CD8-positive, alpha-beta memory T cell (primary cell): ENCODE measurements around the gene KPNA1. TPM values are rescaled to one million over a fixed set of nuclear protein-coding genes. Genes with fewer than 3 reads are reported as not detected.

ENCODE experiments used
- CTCF ChIA-PET: fragments of 350-600 bp; sonication (Branson Sonifier 250); formaldehyde crosslinking; loops from one replicate; lab custom pipeline; 2021; ENCODE audit warnings: antibody characterized with exemption; lab: Charles Lee
- POLR2A ChIA-PET: fragments of 350-600 bp; sonication (Branson Sonifier 250); formaldehyde crosslinking; loops from one replicate; lab custom pipeline; 2021; ENCODE audit warnings: antibody characterized with exemption; lab: Charles Lee
- DNase-seq, 5 donors: peaks; one replicate each; pipeline versions ENCODE4 v3.0.0 to v3.0.0-alpha.2; 2020 to 2022; ENCODE audit warnings: mixed read lengths in 1 of 5
- H3K27ac ChIP-seq: one replicate; pipeline ENCODE4 v1.7.0; 2013; ENCODE audit warnings: low read depth, mild to moderate bottlenecking, low read length, moderate library complexity
- H3K27me3 ChIP-seq: 2 replicates; pipeline ENCODE4 v1.7.0; 2013; ENCODE audit warnings: low read length, mild to moderate bottlenecking; ENCODE audit not compliant: insufficient read depth, poor library complexity, severe bottlenecking
- H3K36me3 ChIP-seq: 2 replicates; pipeline ENCODE4 v1.7.0; 2013; ENCODE audit warnings: mild to moderate bottlenecking, low read length, moderate library complexity; ENCODE audit not compliant: insufficient read depth
- H3K4me1 ChIP-seq: 2 replicates; pipeline ENCODE4 v1.7.0; 2013; ENCODE audit warnings: mild to moderate bottlenecking, low read length, moderate library complexity; ENCODE audit not compliant: insufficient read depth
- H3K4me3 ChIP-seq: 2 replicates; pipeline ENCODE4 v1.7.0; 2013; ENCODE audit warnings: mild to moderate bottlenecking, low read length
- H3K9me3 ChIP-seq: 2 replicates; pipeline ENCODE4 v1.7.0; 2013; ENCODE audit warnings: mild to moderate bottlenecking, low read length
- H3K27ac Mint-ChIP-seq, 8 donors: one replicate each; pipeline ENCODE4 v1.8.0; 2020 to 2021; ENCODE audit warnings: mixed read lengths in 8 of 8, mild to moderate bottlenecking in 6 of 8, inconsistent platforms in 3 of 8, moderate library complexity in 3 of 8
- H3K27me3 Mint-ChIP-seq, 2 donors: one replicate each; pipeline ENCODE4 v1.8.0; 2020 to 2021; ENCODE audit warnings: mixed read lengths in 2 of 2, mild to moderate bottlenecking in 1 of 2, moderate library complexity in 1 of 2
- H3K36me3 Mint-ChIP-seq, 3 donors: one replicate each; pipeline ENCODE4 v1.8.0; 2020 to 2021; ENCODE audit warnings: mixed read lengths in 3 of 3, inconsistent platforms in 1 of 3, mild to moderate bottlenecking in 1 of 3
- H3K4me1 Mint-ChIP-seq, 3 donors: one replicate each; pipeline ENCODE4 v1.8.0; 2020 to 2021; ENCODE audit warnings: mixed read lengths in 3 of 3, inconsistent platforms in 1 of 3, mild to moderate bottlenecking in 1 of 3
- H3K4me3 Mint-ChIP-seq, 7 donors: one replicate each; pipeline ENCODE4 v1.8.0; 2020 to 2021; ENCODE audit warnings: mixed read lengths in 7 of 7, mild to moderate bottlenecking in 6 of 7, moderate library complexity in 4 of 7, inconsistent platforms in 2 of 7
- H3K9me3 Mint-ChIP-seq, 5 donors: one replicate each; pipeline ENCODE4 v1.8.0; 2020 to 2022; ENCODE audit warnings: mixed read lengths in 5 of 5, mild to moderate bottlenecking in 3 of 5, moderate library complexity in 2 of 5, inconsistent platforms in 1 of 5
- polyA plus RNA-seq: library from polyadenylated mRNA; unstranded; fragments of 300-500 nt; fragmentation: Illumina TruSeq; gene quantifications from one replicate; pipeline ENCODE4 v1.2.3, GENCODE V29; 2021
- total RNA-seq, 2 experiments: library from RNA; stranded (reverse); gene quantifications; one replicate each; pipeline ENCODE4 v1.2.3, GENCODE V29; 2021

Gene KPNA1
- 10 to 100 TPM; 58.6 to 60.4 TPM for total RNA-seq
- 49.1 TPM for polyA plus RNA-seq

DNA sequence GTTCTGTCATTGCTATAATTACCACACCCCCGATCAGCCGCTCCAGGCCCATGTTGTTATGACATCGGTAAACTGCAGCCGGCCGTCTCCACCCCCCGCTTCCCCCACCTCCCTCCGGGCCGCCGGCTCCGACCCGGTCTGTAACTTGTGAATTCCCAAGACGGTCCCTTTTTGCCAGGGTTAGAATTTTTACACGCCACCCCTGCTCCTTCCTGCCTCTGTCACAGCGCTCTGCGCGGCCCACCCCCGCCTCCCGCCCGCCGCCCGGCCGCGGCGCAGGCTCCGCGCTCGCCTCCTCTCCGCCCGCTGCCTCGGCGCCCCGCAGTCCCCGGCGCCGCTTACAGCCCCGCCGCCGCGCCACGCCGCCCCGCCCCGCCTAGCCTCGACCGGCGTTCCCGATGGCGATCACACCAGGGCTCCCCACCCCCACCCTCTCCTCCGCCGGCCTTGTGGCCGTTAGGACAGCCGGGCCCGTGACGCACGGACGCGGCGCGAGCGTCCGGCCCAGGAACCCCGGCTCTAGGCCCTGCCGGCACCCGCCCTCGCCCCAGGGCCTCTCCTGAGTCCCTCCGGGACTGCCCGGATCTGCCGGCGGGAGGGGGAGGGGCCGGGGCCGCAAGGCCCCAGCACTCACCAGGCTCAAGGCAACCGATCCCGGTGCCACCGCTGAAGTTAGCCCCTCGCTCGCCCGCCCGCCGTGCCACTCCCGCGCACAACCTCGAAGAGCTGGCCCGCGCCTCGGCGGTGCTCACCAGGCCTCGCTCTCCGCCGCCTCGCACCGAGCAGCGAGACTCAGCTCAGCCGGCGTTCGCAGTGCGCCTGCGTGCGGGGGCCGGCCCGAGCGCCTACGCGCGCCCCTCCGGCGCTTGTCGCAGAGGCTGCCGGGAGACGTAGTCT is at the start of gene KPNA1:
Gene KPNA1, minus strand, starts transcription at position 817 of the 897 bp plus-strand sequence. CDS start 18,374 bp downstream, outside the sequence.
- H3K27ac Mint-ChIP-seq = peak within 1 kb of the TSS; percentile 75 to 100 (median 94)
- CTCF ChIA-PET = interaction anchor here (0.7 to 1.6 kb wide), 6 partner anchors 69 to 165 kb away, joined by 3 to 6 read pairs (median 4); partner anchors contain the start of genes FAM162A and WDR5B
- H3K9me3 ChIP-seq = no peaks in the 10 kb centered on the region
- peaks cover 35% of the 10 kb centered on the region for H3K4me1 ChIP-seq
- H3K4me3 ChIP-seq = peak within 1 kb of the TSS; percentile 78
- H3K27me3 ChIP-seq = no peaks in the 10 kb centered on the region
- peak within 1 kb of the TSS; percentile 90 for H3K27ac ChIP-seq
- H3K36me3 ChIP-seq = no peaks in the 10 kb centered on the region
- peak; percentile 79 to 90 (median 90) for DNase-seq
- H3K4me3 Mint-ChIP-seq = peak within 1 kb of the TSS; percentile 71 to 93 (median 89)
- POLR2A ChIA-PET = interaction anchor here (0.7 to 2.7 kb wide), 8 partner anchors 11 to 1073 kb away, joined by 3 to 27 read pairs (median 4); partner anchors contain the start of genes DTX3L, FAM162A, MIX23 and PARP9
- H3K4me1 Mint-ChIP-seq = peaks cover 43 to 49% (median 47%) of the 10 kb centered on the region in 3 donors
- peaks cover 7 to 8% (median 7%) of the 10 kb centered on the region in 3 donors for H3K36me3 Mint-ChIP-seq
- H3K9me3 Mint-ChIP-seq = no peaks in the 10 kb centered on the region
- no peaks in the 10 kb centered on the region for H3K27me3 Mint-ChIP-seq

DNA sequence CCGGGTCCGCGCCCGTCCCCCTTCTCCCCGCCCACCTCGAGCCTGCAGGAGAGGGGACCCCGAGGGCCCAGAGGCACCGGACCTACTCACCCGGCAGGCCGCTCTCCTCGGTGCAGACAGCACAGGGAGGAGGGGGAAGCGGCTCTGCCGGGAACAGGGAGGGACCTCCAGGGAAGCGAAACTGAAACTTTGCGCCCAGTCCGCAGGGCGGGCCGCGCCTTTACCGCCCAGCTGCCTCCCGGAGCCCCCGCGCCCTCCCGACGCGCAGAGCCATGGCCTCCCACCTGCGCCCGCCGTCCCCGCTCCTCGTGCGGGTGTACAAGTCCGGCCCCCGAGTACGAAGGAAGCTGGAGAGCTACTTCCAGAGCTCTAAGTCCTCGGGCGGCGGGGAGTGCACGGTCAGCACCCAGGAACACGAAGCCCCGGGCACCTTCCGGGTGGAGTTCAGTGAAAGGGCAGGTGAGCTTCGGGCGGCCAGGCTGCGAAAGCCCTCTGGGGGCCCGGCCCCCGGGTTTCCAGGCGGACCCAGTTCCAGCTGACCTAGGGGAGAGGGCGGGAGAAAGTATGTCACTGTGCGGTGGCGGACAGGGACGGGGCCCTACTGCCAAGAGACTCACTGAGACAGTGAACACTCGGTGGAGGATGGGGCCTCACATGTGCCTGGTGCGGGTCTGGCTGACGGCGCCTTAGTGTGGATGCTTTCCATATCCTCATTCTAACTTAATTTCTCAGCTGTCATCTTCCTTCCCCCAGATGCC is 49.6 kb upstream of the KPNA1 start, which contains the start of the genes DTX3L and PARP9:
Gene DTX3L, plus strand, starts transcription at position 184 of the 758 bp plus-strand sequence. Its CDS starts 89 bp downstream, at position 273.
Gene PARP9, minus strand, starts transcription at position 146 of the 758 bp plus-strand sequence. CDS start 4,680 bp downstream, outside the sequence.
- no peaks in the 10 kb centered on the region for H3K27me3 ChIP-seq
- H3K4me1 ChIP-seq = peaks cover 65% of the 10 kb centered on the region
- no peaks in the 10 kb centered on the region for H3K27me3 Mint-ChIP-seq
- H3K27ac ChIP-seq = peak within 1 kb of the TSS; percentile 86
- DNase-seq = peak; percentile 73 to 86 (median 80)
- no peaks in the 10 kb centered on the region for H3K9me3 Mint-ChIP-seq
- peak within 1 kb of the TSS; percentile 91 to 96 (median 94) for H3K4me3 Mint-ChIP-seq
- CTCF ChIA-PET = interaction anchor here (0.8 to 10.7 kb wide), 9 partner anchors 10 to 229 kb away, joined by 3 to 137 read pairs (median 3); partner anchors contain the start of genes HSPBAP1 and PARP14
- POLR2A ChIA-PET = interaction anchor here (0.6 to 4.3 kb wide), 8 partner anchors 10 to 180 kb away, joined by 3 to 39 read pairs (median 6); partner anchors contain the start of genes FAM162A, KPNA1, MIX23 and PARP14
- H3K4me1 Mint-ChIP-seq = peaks cover 70 to 85% (median 83%) of the 10 kb centered on the region in 3 donors
- H3K36me3 Mint-ChIP-seq = peaks cover 4 to 53% (median 27%) of the 10 kb centered on the region in 3 donors
- no peaks in the 10 kb centered on the region for H3K9me3 ChIP-seq
- peak within 1 kb of the TSS; percentile 86 for H3K4me3 ChIP-seq
- peaks cover 8% of the 10 kb centered on the region for H3K36me3 ChIP-seq
- peak within 1 kb of the TSS; percentile 88 to 99 (median 95) for H3K27ac Mint-ChIP-seq

DNA sequence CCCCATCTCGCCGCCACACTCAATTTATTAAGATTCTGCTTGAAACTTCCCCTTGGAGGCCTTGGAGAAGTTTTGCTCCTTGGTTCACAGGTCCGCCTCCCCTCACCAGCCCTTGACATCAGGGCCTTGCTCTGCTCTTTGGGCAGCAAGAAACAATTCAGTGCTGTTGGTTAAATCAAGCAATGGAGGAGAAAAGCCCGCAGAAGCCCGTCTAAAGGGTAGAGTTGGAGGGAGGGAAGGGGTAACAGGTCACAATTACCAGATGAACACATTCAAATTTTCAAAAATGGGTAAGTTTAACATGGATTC is 48.9 kb upstream of the KPNA1 start:
- DNase-seq = no peak
- Histone ChIP-seq H3K36me3 (peaks cover 15% of the 10 kb centered on the region), H3K4me1 (peaks cover 58% of the 10 kb centered on the region), H3K9me3 (no peaks in the 10 kb centered on the region), H3K27me3 (no peaks in the 10 kb centered on the region), H3K4me3 (peak overlapping the region; percentile 86), H3K27ac (peak overlapping the region; percentile 86)
- CTCF ChIA-PET = interaction anchor here (0.8 to 10.7 kb wide), 5 partner anchors 10 to 230 kb away, joined by 3 to 137 read pairs (median 3); partner anchors contain the start of genes HSPBAP1 and PARP14
- H3K4me1 Mint-ChIP-seq = peaks cover 63 to 78% (median 77%) of the 10 kb centered on the region in 3 donors
- peak overlapping the region; percentile 88 to 99 (median 94) for H3K27ac Mint-ChIP-seq
- H3K27me3 Mint-ChIP-seq = no peaks in the 10 kb centered on the region
- H3K36me3 Mint-ChIP-seq = peaks cover 4 to 52% (median 24%) of the 10 kb centered on the region in 3 donors
- POLR2A ChIA-PET = interaction anchor here (0.6 to 4.3 kb wide), 6 partner anchors 10 to 180 kb away, joined by 4 to 39 read pairs (median 8); partner anchors contain the start of genes FAM162A, KPNA1, MIX23 and PARP14
- H3K4me3 Mint-ChIP-seq = peak overlapping the region; percentile 91 to 96 (median 94)
- H3K9me3 Mint-ChIP-seq = no peaks in the 10 kb centered on the region

DNA sequence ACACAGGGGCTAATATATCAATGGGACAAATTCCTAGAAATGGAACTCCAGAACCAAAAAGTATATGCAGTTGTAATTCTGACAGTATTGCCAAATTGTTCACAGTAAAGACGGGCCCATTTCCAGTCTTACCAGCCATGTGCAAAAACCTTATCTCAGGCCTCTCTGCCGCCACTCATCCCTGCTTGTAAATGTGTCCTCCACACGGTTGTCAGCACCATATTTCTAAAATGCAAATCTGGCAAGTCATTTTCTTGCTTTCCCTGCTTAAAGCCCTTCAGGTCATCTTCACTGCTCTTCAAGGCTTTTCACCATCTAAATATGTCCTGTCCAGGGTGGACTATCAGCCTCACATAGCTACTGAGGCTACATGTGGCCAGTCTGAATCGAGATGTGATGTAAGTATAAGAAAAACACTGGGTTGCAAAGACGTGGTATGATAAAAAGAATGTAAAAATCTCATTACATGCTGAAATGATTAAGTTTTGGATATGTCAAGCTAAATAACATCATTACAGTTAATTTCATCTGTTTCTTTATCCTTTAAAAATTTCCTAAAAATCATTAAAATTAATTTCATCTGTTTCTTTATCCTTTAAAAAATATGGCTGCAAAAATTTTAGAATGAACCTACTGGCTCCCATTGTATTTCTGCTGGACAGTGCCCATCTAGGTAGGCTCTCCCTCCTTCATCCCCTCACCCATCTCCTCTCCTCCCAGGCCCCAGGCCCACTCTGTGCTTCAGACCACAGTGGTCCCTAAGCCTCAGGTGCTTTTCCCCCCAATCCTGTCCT is 48.4 kb upstream of the KPNA1 start:
- Mint-ChIP-seq H3K4me3 (peak overlapping the region; percentile 91 to 96 (median 94)), H3K27me3 (no peaks in the 10 kb centered on the region), H3K9me3 (no peaks in the 10 kb centered on the region), H3K27ac (peak overlapping the region; percentile 88 to 99 (median 94)), H3K4me1 (peaks cover 59 to 73% (median 72%) of the 10 kb centered on the region in 3 donors), H3K36me3 (peaks cover 5 to 50% (median 20%) of the 10 kb centered on the region in 3 donors)
- Histone ChIP-seq H3K27ac (peak overlapping the region; percentile 86), H3K27me3 (no peaks in the 10 kb centered on the region), H3K36me3 (peaks cover 17% of the 10 kb centered on the region), H3K4me1 (peaks cover 54% of the 10 kb centered on the region), H3K9me3 (no peaks in the 10 kb centered on the region), H3K4me3 (peak overlapping the region; percentile 86)
- POLR2A ChIA-PET = interaction anchor here (3.1 to 4.3 kb wide), 2 partner anchors 15 to 117 kb away, joined by 21 to 39 read pairs; partner anchors contain the start of genes PARP14 and PARP15
- DNase-seq = no peak
- CTCF ChIA-PET = interaction anchor here (1.2 to 10.7 kb wide), 2 partner anchors 16 to 116 kb away, joined by 3 to 137 read pairs; partner anchors contain the start of gene PARP14

DNA sequence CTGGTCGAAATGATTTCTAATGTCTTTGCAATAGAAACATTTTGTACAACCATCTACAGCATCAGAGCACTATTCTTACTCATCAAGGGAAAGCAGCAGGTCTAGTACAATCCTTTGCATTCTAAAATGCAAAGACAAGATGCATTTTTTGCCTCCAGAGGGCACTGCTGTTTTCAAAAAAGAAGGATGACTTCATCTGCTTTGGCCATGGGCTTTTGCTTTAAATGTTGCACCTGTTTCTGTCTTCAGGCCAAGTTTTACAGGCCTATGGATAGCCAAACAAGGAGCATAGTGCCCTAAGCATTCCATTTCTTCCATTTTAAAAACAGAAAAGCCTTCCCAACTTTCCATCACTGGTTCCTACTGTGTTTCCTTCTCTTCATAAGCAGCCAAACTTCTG is 45.9 kb upstream of the KPNA1 start:
- Histone ChIP-seq H3K27ac (no peak overlapping the region), H3K4me3 (no peak overlapping the region), H3K27me3 (no peaks in the 10 kb centered on the region), H3K9me3 (no peaks in the 10 kb centered on the region), H3K36me3 (peaks cover 34% of the 10 kb centered on the region), H3K4me1 (peaks cover 38% of the 10 kb centered on the region)
- no peaks in the 10 kb centered on the region for H3K9me3 Mint-ChIP-seq
- peaks cover 45 to 51% (median 50%) of the 10 kb centered on the region in 3 donors for H3K4me1 Mint-ChIP-seq
- CTCF ChIA-PET = interaction anchor here (0.8 to 10.7 kb wide), 2 partner anchors 50 to 118 kb away, joined by 4 to 137 read pairs; partner anchors contain the start of gene PARP14
- H3K4me3 Mint-ChIP-seq = peak overlapping the region in 4 of 7 donors; percentile 38 to 85 (median 51)
- POLR2A ChIA-PET = no interaction called here
- H3K36me3 Mint-ChIP-seq = peaks cover 8 to 54% (median 18%) of the 10 kb centered on the region in 3 donors
- DNase-seq = peak; percentile 10 to 60 (median 48)
- peak overlapping the region; percentile 22 to 88 (median 70) for H3K27ac Mint-ChIP-seq
- no peaks in the 10 kb centered on the region for H3K27me3 Mint-ChIP-seq

DNA sequence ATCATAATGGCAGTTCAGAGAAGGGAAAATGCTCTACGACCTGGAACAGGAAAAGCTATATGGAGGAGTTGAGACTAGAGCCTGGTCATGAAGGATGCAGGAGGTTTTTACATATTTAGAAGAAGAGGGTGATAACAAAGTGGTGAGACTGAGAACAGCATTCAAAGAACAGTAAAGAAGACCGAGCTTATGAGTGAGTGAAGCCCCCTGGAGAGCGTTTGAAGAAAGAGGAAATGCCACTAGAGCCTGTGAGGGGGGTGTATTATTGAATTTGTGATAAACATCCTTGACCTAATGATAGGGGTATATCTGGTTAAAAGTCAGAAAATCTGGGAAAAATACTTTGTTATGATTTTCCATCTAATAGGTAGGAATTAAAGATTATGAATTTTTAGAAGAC is 45.2 kb upstream of the KPNA1 start:
- no peaks in the 10 kb centered on the region for H3K27me3 Mint-ChIP-seq
- H3K27ac Mint-ChIP-seq = peak overlapping the region in 3 of 8 donors; percentile 28 to 69 (median 66)
- H3K9me3 ChIP-seq = no peaks in the 10 kb centered on the region

More for the DNA sequence above, 45.2 kb upstream of the KPNA1 start:
- peaks cover 31% of the 10 kb centered on the region for H3K4me1 ChIP-seq
- H3K36me3 Mint-ChIP-seq = peaks cover 13 to 58% (median 24%) of the 10 kb centered on the region in 3 donors
- CTCF ChIA-PET = interaction anchor here (1.0 to 10.7 kb wide), 2 partner anchors 10 to 119 kb away, joined by 3 to 137 read pairs; partner anchors contain the start of gene PARP14
- no peak for DNase-seq
- no peak overlapping the region for H3K27ac ChIP-seq
- peaks cover 44 to 52% (median 51%) of the 10 kb centered on the region in 3 donors for H3K4me1 Mint-ChIP-seq
- H3K27me3 ChIP-seq = no peaks in the 10 kb centered on the region
- peak overlapping the region in 1 of 7 donors; percentile 26 for H3K4me3 Mint-ChIP-seq
- peaks cover 40% of the 10 kb centered on the region for H3K36me3 ChIP-seq
- no peak overlapping the region for H3K4me3 ChIP-seq
- no peaks in the 10 kb centered on the region for H3K9me3 Mint-ChIP-seq
- POLR2A ChIA-PET = no interaction called here
